Hippocampal formation (tissue), 2 donors: ENCODE measurements around the gene LAMA2.

Experiments
- DNase-seq, 2 donors: peaks; one replicate each; lab custom pipeline; 2025; lab: John Stamatoyannopoulos, UW

Gene LAMA2

GRCh38 chr6:129177801-129178200 lies 294.9 kb downstream of the LAMA2 start:
- no peak for DNase-seq

GRCh38 chr6:129179283-129179682 lies 296.3 kb downstream of the LAMA2 start:
- DNase-seq: no peak

GRCh38 chr6:129181001-129181400 lies 298.1 kb downstream of the LAMA2 start:
- DNase-seq: no peak

GRCh38 chr6:129183187-129183591 lies 300.3 kb downstream of the LAMA2 start:
- DNase-seq: no peak

- no peak for DNase-seq
Observed at GRCh38 chr6:129183681-129184301, 300.9 kb downstream of the LAMA2 start.

- no peak for DNase-seq
Observed at GRCh38 chr6:129184324-129184723, 301.4 kb downstream of the LAMA2 start.

- no peak for DNase-seq
Observed at GRCh38 chr6:129184808-129185366, 301.9 kb downstream of the LAMA2 start.

- DNase-seq: no peak
Observed at GRCh38 chr6:129186988-129187387, 304.1 kb downstream of the LAMA2 start.

GRCh38 chr6:129188306-129188705 lies 305.4 kb downstream of the LAMA2 start:
- no peak for DNase-seq

- no peak for DNase-seq
Observed at GRCh38 chr6:129188795-129189194, 305.9 kb downstream of the LAMA2 start.

- no peak for DNase-seq
Observed at GRCh38 chr6:129189266-129189665, 306.3 kb downstream of the LAMA2 start.

- DNase-seq: no peak
Observed at GRCh38 chr6:129191235-129191634, 308.3 kb downstream of the LAMA2 start.

- DNase-seq: no peak
Observed at GRCh38 chr6:129192458-129192989, 309.6 kb downstream of the LAMA2 start.

- DNase-seq: no peak
Observed at GRCh38 chr6:129194306-129194941, 311.5 kb downstream of the LAMA2 start.

GRCh38 chr6:129195161-129195560 lies 312.2 kb downstream of the LAMA2 start:
- no peak for DNase-seq

- no peak for DNase-seq
Observed at GRCh38 chr6:129195643-129196042, 312.7 kb downstream of the LAMA2 start.

- DNase-seq: no peak
Observed at GRCh38 chr6:129197154-129197553, 314.2 kb downstream of the LAMA2 start.

GRCh38 chr6:129200151-129200550 lies 317.2 kb downstream of the LAMA2 start:
- DNase-seq: no peak

- no peak for DNase-seq
Observed at GRCh38 chr6:129203190-129203900, 320.4 kb downstream of the LAMA2 start.

- DNase-seq: no peak
Observed at GRCh38 chr6:129206821-129207220, 323.9 kb downstream of the LAMA2 start.

- DNase-seq: no peak
Observed at GRCh38 chr6:129207832-129208231, 324.9 kb downstream of the LAMA2 start.

- no peak for DNase-seq
Observed at GRCh38 chr6:129208415-129209034, 325.6 kb downstream of the LAMA2 start.
